ENCODE results near the gene LPAR2. TPM values are rescaled to one million over a fixed set of nuclear protein-coding genes. Genes with fewer than 3 reads are reported as not detected.
"Not testable (repeated sequence)": the region's sequence is repeated elsewhere in the genome, so short reads cannot be mapped to it uniquely, and the experiment has no call there.

LPAR2 gene
- total RNA-seq, 1 experiment from 2014 or later = 7.7 TPM

DNA sequence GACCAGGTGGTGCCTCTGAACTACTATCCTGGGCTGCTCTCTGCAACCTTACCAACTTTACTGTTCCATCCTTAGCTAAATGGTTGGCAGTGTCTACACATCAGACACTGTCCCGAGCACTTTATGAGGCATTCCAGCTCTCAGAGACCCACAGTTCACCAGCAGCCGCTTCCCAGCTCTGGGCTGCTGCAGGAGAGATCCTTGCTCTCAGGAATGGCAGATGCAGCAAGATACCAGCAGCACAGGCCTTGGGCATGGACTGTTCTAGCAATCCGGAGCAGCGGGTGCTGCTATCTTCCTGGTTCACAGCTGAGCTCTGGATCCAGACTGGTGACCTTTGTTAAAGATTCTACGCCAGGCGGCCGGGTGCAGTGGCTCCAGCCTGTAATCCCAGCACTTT, 3.3 kb upstream of the LPAR2 start:
- DNase-seq (ENCODE audit: low read depth) = no peak

DNA sequence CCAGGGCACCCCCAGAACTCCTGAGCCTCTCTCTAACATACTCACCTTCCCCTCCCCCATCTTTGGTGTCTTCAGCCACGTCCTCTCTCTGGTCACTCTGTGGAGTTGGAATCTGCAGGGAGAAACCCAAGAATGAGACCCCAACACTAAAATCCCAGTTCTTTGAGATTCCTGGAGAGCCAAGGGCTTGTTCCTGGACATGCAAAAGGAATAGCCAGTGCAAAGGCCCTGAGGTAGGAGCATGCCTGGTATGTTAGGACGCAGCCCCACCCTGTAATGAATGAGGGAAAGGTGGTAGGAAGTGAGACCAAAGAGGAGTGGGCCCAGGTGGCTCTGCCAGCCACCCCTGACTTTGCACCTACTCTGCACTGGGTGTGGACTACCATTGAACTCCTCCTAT, 2.4 kb upstream of the LPAR2 start:
- no peak for DNase-seq (ENCODE audit: low read depth)

DNA sequence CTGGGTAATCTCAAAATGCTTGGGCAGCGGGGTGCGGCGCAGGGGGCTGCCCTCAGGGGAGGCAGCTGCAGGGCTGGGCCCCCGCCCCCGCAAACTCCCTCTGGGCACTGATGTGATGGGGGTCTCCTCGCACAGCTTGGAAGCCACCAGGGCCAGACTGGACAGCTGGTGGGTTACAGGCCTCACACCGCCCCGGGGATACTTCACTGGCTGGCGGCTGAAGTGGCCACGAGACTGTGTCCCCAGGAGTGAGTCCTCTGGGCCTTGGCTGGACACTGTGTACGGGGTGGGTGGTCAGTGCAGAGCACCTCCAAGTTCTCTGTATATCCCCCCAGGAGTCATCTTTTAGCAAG, 2.0 kb upstream of the LPAR2 start:
- DNase-seq (ENCODE audit: low read depth) = no peak

DNA sequence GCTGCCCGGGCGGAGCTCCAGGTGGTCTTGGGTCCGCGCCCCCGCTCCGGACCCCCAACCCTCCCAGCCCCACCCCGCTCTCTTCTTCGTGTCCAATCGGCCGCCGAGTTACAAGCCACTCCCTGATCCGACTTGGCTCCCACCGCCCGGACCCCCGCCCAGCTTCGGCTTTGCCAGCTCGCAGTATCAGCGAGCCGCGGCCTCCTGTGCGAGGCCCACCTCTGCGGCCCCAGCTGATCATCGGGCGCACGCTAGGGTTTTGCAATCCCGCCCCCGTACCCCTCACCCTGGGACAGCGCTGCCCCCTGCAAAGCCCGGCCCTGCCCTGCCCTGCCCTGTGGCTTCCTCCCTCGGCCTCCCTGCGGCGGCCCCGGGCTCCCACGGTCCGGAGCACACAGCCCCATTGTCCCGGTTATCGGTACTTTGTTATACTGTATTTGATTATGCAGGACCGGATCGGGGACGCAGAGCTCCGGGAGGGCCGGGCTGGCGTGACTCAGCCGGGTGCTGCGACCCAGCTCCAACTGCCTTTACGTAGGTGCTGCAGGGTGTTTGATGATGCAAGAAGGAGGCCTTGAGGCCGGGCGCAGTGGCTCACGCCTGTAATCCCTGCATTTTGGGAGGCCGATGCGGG, 598 bp upstream of the LPAR2 start:
- peak; percentile 40 for DNase-seq (ENCODE audit: low read depth)

DNA sequence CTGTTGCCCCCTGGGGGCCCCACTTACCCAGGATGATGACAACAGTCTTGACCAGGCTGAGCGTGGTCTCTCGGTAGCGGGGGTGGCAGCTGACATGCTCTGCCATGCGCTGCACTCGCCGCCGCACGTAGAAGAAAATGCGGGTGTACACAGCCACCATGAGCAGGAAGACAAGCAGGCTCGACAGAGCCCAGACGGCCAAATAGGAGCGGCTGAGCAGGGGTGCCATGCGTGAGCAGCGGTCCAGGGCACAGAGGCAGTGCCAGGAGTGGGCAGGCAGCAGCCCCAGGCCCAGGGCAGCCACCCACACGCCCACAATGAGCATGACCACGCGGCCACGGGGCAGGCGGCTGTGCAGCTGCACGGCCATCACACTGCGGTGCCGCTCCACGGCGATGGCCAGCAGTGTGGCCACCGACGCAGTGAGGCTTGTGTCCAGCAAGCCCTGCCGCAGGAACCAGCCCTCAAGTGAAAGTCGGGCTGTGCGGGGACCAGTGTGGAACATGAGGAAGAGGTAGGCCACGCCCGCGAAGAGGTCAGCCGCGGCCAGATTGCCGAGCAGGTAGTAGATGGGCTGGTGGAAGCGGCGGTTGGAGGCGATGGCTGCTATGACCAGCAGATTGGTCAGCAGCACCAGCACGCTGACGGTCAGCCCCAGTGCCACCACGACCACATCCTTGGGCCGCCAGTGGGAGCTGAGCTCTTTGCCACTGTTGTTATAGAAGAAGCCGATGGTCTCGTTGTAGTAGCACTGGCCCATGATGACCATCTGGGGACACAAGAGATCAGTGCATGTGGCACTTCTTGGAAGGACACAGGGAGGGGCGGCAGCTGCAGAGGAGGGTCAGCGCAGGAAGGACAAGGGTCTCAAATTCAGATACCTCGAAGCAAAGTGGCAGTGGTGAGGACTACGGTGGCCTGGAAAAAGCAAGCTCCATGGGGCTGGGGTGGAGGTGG, 1.2 kb downstream of the LPAR2 start:
- no peak for DNase-seq (ENCODE audit: low read depth)

DNA sequence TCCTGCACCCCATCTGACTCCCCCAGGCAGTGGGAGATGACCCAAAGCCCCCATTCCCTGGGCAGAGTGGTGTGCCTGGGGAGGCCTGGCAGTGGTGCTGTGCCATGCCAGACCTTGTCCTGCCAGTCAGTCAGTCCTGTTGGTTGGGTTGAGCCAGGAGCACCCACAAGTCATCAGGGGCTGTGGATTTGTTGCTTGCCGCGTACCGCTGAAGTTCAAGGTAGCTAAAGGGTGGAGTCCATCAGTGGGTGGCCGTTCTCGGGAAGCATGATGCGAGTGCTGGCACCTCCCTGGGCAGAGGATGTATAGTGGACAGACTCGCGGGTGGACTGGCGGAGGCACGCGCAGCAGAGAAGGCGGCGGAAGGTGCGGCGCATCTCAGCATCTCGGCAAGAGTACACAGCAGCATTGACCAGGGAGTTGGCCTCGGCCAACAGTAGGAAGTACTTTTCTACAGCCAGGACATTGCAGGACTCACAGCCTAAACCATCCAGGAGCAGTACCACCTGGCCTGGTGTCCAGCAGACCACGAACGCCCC, 3.9 kb downstream of the LPAR2 start:
- DNase-seq (ENCODE audit: low read depth) = no peak

DNA sequence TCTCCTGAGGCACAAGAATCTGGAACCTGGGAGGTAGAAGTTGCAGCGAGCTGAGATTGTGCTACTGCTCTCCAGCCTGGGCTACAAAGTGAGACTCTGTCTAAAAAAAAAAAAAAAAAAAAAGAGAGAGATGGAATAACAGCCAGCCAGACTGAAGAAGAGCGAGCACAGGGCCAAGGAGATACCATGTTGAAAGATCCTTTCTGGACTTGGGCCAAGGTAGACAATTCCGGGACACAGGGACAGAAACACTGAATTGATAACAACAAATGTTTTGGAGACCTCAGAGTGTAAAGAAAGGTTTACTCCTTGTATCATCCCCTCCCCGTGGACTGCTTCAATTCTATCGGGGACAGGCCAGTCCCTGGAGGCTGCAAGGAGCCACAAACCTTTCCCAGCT, 4.6 kb downstream of the LPAR2 start:
- DNase-seq (ENCODE audit: low read depth) = no peak

DNA sequence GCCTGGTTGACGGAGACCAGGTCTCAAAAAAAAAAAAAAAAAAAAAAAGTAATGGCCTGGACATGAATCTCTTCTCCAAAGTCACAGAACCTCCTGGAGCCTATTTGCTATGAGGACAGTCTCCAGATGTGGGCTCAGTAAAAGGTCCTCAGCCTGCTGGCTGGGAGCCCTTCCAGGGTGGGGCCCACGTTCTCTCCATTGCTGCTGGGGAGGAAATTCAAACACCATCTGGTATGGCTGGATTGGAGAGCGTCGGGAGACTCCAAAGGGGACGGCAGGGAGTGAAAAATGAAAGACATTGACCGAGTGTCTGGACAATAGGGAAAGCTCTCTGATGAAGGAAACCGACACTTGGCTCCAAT, 8.2 kb downstream of the LPAR2 start:
- DNase-seq (ENCODE audit: low read depth) = no peak

DNA sequence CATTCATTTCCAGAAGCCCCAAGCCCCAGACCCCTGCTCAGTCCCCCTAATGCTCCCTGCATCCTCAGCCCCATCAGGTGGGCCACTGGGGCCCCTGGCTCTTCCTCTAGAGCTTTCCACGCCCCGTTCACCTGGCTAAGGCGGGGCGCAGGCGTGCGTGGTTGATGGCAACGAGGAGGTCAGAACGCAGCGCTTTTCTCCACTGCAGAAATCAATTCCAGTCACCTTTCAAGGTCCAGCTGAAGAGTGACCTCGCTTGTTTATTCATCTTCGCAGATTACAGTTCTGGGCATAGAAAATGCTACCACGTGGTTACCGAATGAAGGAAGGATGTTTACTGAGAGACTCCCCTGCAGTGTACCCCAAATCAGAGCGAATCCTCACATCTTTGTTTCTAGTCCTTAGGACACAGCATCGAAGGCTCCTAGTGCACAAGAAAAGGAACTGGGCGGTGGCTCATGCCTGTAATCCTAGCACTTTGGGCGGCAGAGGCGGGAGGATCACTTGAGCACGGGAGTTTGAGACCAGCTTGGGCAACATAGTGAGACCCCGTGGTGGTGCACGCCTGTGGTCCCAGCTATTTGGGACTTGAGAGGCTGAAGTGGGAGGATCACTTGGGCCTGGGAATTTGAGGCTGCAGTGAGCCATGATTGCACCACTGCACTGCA, 8.7 kb downstream of the LPAR2 start:
- no peak for DNase-seq (ENCODE audit: low read depth)

DNA sequence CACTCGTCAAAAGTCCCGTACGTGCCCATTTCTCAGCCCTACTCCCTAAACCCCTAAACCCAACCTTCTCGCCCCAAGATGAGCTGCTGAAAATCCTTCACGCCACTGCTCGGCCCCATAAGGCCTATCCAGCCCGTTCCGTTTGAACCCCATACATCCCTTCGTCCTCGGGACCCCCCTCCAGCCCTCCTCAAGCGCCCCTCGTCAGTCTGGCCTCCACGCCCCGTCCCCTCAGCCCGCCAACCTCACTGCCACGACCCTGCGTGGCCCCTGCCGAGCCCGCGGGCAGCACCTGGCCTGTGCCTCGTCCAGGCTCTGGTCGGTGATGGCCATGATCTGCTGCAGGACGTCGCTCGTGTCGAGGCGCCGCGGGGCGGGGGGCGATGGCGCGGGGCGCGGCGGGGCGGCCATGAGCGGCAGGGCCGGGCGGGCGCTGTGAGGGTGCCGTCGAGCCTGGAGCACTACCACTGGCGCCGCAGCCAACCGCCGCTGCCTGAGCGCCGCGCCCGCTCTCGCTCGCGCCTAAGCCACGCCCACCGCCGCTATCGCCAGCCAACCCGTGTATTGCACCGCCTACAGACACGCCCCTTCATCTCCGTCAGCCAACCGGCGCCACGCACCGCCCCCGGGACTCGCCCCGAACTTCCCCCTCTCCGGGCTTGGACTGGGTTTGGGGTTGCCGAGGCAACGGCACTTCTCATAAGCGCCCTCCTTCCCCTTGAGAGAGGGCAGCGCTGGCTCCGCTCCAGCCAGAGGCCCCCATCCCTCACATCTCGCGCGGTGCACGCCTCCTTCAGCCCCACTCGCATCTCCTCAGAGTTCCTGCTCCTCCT, 9.6 kb downstream of the LPAR2 start, which contains the start of gene PBX4:
Gene PBX4, minus strand, starts transcription at position 469 of the 833 bp plus-strand sequence. Its CDS starts 58 bp downstream, at position 411.
- peak; percentile 91 for DNase-seq (ENCODE audit: low read depth)

DNA sequence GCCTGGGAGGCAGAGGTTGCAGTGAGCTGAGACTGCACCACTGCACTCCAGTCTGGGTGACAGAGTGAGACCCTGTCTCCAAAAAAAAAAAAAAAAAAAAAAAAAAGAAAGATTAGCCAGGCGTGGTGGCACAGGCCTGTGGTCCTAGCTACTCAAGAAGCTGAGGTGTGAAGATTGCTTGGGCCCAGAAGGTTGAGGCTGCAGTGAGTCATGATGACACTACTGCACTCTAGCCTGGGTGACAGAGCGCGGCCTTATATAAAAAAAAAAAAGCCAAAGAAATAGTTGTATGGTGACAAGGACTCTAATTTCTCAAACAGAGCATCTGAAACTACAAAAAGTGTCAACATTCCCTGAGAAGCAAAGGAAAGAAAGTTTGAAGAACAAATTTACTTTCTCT, 12.9 kb downstream of the LPAR2 start:
- peak; percentile 86 for DNase-seq (ENCODE audit: low read depth)

DNA sequence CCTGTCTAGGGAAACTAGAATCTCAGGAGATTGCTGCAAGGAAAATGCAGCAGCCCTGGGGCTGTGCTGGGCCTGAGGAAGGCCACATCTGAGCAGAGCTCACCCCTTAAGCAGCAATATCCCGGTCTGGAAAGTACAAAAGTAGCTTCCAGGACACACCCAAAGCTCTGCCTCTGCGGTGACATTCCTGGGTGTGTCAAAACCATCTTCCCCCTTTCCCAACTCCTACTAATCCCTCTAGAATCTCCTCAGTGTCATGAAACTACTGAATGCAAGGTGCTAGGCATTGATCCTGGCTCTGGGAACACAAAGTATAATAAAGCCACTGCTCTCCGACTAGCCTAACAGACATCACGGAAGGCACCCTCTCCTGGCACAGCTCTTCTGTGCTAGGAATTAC, 14.5 kb downstream of the LPAR2 start:
- no peak for DNase-seq (ENCODE audit: low read depth)

DNA sequence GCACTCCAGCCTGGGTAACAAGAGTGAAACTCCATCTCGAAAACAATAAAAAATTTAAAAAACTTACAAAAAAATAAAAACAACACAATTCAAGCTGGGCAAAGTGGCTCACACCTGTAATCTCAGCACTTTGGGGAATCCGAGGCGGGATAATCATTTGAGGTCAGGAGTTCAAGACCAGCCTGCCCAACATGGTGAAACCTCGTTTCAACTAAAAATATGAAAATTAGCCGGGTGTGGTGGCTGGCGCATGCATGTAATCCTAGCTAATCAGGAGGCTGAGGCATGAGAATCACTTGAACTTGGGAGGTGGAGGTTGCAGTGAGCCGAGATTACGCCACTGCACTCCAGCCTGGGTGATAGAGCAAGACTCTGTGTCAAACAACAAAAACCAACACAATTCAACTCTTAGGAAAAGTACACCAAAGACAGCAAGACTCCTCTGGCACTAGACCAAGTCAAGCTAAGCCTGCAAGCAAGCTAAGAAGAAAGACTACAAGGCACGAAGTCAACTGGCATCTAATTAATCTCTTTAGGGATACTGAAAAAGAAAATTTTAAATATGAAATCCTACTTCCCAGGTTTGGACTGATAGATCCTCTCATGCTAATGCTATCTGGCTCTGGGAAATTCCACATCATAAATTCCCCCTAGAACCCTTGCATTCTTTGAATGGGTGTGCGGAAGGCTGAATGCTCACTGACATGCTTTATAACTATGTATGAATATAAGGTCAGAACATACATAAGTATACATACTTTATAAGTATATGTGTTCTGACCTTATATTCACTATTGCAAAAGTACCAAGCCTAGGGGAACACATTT, 17.4 kb downstream of the LPAR2 start:
- no peak for DNase-seq (ENCODE audit: low read depth)

DNA sequence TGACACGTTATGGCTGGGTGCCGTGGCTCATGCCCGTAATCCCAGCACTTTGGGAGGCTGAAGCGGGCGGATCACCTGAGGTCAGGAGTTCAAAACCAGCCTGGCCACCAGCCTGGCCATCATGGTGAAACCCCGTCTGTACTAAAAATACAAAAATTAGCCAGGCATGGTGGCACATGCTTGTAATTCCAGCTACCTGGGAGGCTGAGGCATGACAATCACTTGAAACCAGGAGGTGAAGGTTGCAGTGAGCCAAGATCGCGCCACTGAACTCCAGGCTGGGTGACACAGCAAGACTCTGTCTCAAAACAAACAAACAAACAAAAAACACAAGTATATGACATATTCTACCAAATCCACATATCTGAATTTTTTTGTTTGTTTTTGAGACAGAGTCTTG, 21.3 kb downstream of the LPAR2 start:
- DNase-seq (ENCODE audit: low read depth) = not testable (repeated sequence)

DNA sequence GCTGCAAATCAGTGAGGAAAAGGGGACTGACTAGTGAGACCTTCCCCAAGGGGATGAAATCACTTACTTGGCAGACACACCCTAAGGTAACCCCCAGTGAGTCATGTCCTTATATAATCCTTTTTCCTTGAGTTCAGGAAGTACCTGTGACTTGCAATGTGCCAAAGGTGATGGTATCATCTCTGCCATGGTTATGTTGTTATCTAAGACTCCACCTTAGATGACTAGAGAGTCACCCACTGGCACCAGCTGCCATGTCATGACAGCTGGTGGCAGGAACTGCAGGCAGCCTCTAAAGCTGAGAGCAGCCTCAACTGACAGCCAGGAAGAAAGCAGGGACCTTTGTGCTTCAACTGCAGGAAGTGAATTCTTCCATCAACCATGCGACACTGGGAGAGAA, 22.0 kb downstream of the LPAR2 start:
- peak; percentile 75 for DNase-seq (ENCODE audit: low read depth)

DNA sequence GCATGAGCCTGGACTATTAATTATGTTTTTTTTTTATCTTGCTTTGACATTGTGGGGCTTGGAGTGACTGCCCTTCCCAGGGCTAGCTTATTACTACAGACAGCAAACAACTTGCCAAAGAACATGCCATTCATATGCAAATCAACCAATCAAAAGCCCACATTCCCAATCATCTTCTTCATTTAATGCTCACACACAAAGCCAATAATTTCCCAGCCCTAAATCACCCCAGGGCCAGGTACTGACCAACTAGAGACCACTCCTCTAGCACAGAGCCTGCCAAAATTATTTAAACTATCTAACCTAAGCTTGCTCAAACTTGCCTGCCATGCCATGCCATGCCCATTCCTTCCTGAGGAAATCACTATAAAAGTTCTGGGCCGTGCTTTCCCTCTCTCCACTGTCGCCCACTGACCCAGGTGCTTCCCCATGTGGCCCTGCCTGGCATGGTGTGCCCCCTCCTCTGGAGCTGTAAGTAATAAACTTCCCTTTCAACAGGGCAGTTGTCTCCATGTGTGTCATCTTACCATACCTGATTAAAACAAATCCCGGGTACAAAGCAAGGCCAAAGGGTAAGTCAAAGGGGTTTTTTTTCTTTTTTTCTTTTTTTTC, 25.2 kb downstream of the LPAR2 start:
- no peak for DNase-seq (ENCODE audit: low read depth)

DNA sequence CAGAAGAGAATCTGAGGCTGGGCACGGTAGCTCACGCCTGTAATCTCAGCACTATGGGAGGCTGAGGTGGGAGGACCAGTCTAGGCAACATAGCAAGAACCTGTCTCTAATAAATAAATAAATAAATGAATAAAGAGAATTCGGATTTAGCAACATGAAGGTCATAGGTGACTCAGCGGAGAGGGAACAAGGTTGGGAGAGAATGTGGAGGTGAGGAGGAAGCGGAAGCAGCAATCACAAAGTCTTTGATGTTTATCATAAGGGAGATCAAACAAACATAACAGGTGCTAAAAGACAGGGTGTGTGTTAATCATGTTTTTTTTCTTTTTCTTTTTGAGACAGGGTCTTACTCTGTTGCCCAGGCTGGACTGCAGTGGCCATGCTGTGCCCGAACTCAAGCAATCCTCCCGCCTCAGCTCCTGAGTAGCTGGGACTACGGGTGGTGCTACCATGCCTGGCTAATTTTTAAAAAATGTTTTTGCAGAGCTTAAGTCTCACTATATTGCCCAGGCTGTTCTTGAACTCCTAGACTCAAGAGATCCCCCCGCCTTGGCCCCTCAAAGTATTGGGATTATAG, 25.8 kb downstream of the LPAR2 start:
- DNase-seq (ENCODE audit: low read depth) = no peak

DNA sequence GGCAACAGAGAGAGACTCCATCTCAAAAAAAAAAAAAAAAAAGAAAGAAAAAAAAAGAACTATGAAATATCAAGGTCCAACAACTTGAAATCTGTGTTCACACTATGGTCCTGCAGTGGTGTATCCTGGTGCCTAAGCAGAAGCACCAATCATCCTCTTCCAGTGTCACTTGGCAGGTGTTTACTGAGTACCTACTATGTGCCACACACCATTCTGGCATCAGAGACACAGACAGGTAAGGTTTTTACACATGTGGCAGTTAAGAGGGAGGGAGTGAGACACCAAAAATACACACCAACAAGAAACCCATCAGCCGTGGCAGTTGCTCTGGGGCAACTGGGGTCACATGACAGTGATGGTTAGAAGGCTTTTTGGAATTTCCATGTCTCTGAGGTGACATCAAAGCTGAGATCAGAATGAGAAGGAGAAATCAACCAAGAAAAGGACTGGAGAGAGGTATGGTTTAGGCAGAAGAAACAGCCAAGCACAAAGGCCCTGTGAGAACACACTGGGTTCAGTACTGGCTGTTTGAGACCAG, 27.2 kb downstream of the LPAR2 start:
- no peak for DNase-seq (ENCODE audit: low read depth)

DNA sequence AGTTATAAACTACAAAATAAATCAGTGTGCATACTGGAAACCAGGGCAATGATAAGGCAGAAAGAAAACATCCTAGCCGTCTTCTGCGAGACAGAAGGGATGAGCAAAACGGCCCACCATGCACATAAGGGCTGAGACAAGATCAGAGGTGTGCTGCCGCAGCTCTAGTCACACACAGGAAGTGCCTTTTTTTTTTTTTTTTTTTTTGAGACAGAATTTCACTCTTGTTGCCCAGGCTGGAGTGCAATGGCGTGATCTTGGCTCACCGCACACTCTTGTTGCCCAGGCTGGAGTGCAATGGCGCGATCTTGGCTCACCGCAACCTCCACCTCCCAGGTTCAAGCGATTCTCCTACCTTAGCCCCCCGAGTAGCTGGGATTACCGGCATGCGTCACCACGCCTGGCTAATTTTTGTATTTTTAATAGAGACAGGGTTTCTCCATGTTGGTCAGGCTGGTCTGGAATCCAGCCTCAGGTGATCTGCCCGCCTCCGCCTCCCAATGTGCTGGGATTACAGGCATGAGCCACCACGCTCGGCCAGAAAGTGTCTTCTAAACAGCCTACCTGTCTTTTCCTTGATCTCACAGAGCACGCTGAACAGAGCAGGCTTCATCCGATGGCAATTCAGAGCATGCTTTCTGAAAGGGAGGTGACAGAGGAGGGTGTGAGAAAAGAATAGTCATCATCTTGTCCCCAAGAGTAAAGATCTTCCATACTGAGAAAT, 29.1 kb downstream of the LPAR2 start:
- DNase-seq (ENCODE audit: low read depth) = not testable (repeated sequence)

Measured in M059J (cell line).